Calu3 (cell line): Measurements from ENCODE around the gene GALNT17. TPM values are rescaled to one million over a fixed set of nuclear protein-coding genes. Genes with fewer than 3 reads are reported as not detected.

Experiments used
- BruUV-seq: library from RNA; stranded (reverse); fragments of 400-500 nt; replicated peaks from 2 replicates; lab custom pipeline; 2021; lab: Mats Ljungman, UMichigan
- CTCF ChIA-PET: fragments of 300-600 bp; sonication (Branson Sonifier 250); formaldehyde crosslinking; loops from one replicate; lab custom pipeline; 2022; ENCODE audit warnings: antibody characterized with exemption; lab: Charles Lee
- DNase-seq: peaks from one replicate; pipeline ENCODE4 v3.0.0; 2022
- H3K27ac Mint-ChIP-seq: one replicate; pipeline ENCODE4 v1.8.0; 2022; ENCODE audit warnings: mixed read lengths; ENCODE audit not compliant: unreplicated experiment
- H3K27me3 Mint-ChIP-seq: one replicate; pipeline ENCODE4 v1.8.0; 2022; ENCODE audit warnings: mixed read lengths; ENCODE audit not compliant: unreplicated experiment
- H3K36me3 Mint-ChIP-seq: one replicate; pipeline ENCODE4 v1.8.0; 2022; ENCODE audit warnings: mild to moderate bottlenecking, moderate library complexity, mixed read lengths; ENCODE audit not compliant: insufficient read depth, unreplicated experiment
- H3K4me1 Mint-ChIP-seq: one replicate; pipeline ENCODE4 v1.8.0; 2022; ENCODE audit warnings: mild to moderate bottlenecking, low read depth, mixed read lengths; ENCODE audit not compliant: unreplicated experiment
- H3K4me3 Mint-ChIP-seq: one replicate; pipeline ENCODE4 v1.8.0; 2022; ENCODE audit warnings: mild to moderate bottlenecking, low read depth, moderate library complexity, mixed read lengths; ENCODE audit not compliant: unreplicated experiment
- H3K9me3 Mint-ChIP-seq: one replicate; pipeline ENCODE4 v1.8.0; 2022; ENCODE audit warnings: low read depth, mixed read lengths; ENCODE audit not compliant: unreplicated experiment
- CTCF ChIP-seq: fragments of 200-600 bp; IDR thresholded peaks from one replicate; pipeline ENCODE4 v1.8.0; 2022; ENCODE audit warnings: antibody characterized with exemption; ENCODE audit not compliant: unreplicated experiment
- intact Hi-C: fragments of 100-400 bp; cut with micrococcal nuclease; formaldehyde crosslinking; loops from one replicate; pipeline ENCODE4 v1.10.0; 2022; ENCODE audit not compliant: unreplicated experiment
- total RNA-seq: library from RNA; stranded (reverse); gene quantifications from 2 replicates; pipeline ENCODE4 v1.2.3, GENCODE V29; 2022

GALNT17 gene
- total RNA-seq, 1 experiment from 2014 or later = not detected

DNA sequence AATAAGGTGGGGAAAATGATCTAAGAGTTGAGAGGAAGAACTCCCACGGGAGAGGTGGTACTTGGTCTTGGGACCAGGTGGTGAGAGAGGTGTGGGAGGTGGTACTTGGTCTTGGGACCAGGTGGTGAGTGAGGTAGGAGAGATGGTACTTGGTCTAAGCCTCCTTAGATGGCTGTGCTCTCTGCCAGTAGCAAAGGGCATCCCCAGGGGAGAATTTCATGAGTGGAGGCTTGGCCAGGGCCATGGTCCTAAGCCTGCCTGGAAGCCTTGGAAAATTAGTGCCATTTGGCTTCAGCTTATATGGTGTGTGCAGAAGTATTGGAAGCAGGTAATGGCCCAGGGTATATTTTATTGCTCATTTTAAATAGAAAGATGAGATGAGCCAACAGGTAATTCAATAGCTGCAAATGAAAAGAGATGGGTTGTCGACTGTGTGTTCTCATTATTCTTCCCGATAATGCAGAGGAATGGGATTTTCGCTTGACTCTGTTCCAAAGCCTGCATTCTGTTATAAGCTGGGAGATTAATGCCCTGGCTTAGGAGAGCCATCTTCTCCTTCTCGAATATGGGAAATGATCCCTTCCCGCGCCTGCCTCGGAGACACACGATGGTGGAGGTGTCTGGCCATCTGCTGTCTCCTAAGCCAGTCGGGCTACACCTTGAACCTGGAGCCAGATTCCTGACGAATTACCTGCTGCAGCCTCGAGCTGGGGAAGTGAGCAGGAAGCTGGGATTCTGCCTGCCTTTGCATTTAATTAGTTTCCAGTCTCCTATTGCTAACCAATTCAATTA is 287.8 kb downstream of the GALNT17 start:
- intact Hi-C loops = no loop called here
- no peak for DNase-seq
- no peak overlapping the region for H3K27ac Mint-ChIP-seq
- no TSS peak for BruUV-seq
- H3K4me1 Mint-ChIP-seq = no peaks in the 10 kb centered on the region
- peaks cover 6% of the 10 kb centered on the region for H3K9me3 Mint-ChIP-seq
- TF ChIP-seq CTCF = no peak
- H3K27me3 Mint-ChIP-seq = no peaks in the 10 kb centered on the region
- no peak overlapping the region for H3K4me3 Mint-ChIP-seq
- no peaks in the 10 kb centered on the region for H3K36me3 Mint-ChIP-seq
- CTCF ChIA-PET = no interaction called here

- DNase-seq = no peak
- H3K4me3 Mint-ChIP-seq = no peak overlapping the region
- TF ChIP-seq CTCF = no peak
- BruUV-seq = no TSS peak
- intact Hi-C loops = no loop called here
- H3K4me1 Mint-ChIP-seq = no peaks in the 10 kb centered on the region
- H3K27ac Mint-ChIP-seq = no peak overlapping the region
- H3K9me3 Mint-ChIP-seq = peaks cover 6% of the 10 kb centered on the region
- CTCF ChIA-PET = no interaction called here
- no peaks in the 10 kb centered on the region for H3K36me3 Mint-ChIP-seq
- H3K27me3 Mint-ChIP-seq = no peaks in the 10 kb centered on the region
Measured at GRCh38 chr7:71422104-71422503, 290.2 kb downstream of the GALNT17 start.

GRCh38 chr7:71424166-71425035 is 292.5 kb downstream of the GALNT17 start:
- no peak overlapping the region for H3K4me3 Mint-ChIP-seq
- no peaks in the 10 kb centered on the region for H3K36me3 Mint-ChIP-seq
- CTCF ChIA-PET = no interaction called here
- H3K4me1 Mint-ChIP-seq = no peaks in the 10 kb centered on the region
- DNase-seq = no peak
- peaks cover 8% of the 10 kb centered on the region for H3K9me3 Mint-ChIP-seq
- intact Hi-C loops = no loop called here
- no TSS peak for BruUV-seq
- no peak overlapping the region for H3K27ac Mint-ChIP-seq
- no peak for TF ChIP-seq CTCF
- H3K27me3 Mint-ChIP-seq = no peaks in the 10 kb centered on the region

- BruUV-seq = no TSS peak
- intact Hi-C loops = no loop called here
- DNase-seq = no peak
- Mint-ChIP-seq H3K27me3 (no peaks in the 10 kb centered on the region), H3K4me1 (no peaks in the 10 kb centered on the region), H3K9me3 (peaks cover 5% of the 10 kb centered on the region), H3K4me3 (no peak overlapping the region), H3K27ac (no peak overlapping the region), H3K36me3 (no peaks in the 10 kb centered on the region)
- no peak for TF ChIP-seq CTCF
- CTCF ChIA-PET = no interaction called here
Measured at GRCh38 chr7:71429083-71429482, 297.1 kb downstream of the GALNT17 start.
